NCI-H2107 treated with DMSO at 0.1 percent for 48 hours (cell line): ENCODE results near the gene COL4A4.
A peak's percentile ranks its signal among the peaks of the same experiment; 100 is the strongest.
"Not testable (repeated sequence)": the region's sequence is repeated elsewhere in the genome, so short reads cannot be mapped to it uniquely, and the experiment has no call there.

ENCODE experiments used
- DNase-seq: peaks from one replicate; lab custom pipeline; 2025; ENCODE audit not compliant: unreplicated experiment; lab: John Stamatoyannopoulos, UW

COL4A4 gene

DNA sequence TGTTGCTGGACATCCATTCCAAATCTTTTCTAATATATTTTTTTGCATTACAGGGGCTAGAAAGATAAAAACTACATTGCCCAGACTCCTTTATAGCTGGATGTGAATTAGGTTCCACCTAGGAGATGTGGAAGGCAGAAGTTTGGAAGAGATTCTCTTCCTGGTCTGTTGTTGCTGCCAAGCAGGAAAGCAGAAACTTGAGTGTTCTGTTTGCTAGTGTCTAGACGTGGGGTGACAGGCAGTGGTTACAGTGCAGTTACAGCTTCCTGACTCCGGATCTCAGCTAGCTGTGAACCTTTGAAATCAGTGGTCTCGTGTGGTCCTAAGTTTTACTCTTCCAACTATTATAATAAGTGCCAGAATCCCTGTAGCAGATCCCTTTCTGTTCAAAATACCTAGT is 46.2 kb downstream of the COL4A4 start:
- no peak for DNase-seq

GRCh38 chr2:227117027-227117426 is 47.0 kb downstream of the COL4A4 start:
- DNase-seq, result no peak

GRCh38 chr2:227115761-227116160 is 48.2 kb downstream of the COL4A4 start:
- DNase-seq, result peak; percentile 42

DNA sequence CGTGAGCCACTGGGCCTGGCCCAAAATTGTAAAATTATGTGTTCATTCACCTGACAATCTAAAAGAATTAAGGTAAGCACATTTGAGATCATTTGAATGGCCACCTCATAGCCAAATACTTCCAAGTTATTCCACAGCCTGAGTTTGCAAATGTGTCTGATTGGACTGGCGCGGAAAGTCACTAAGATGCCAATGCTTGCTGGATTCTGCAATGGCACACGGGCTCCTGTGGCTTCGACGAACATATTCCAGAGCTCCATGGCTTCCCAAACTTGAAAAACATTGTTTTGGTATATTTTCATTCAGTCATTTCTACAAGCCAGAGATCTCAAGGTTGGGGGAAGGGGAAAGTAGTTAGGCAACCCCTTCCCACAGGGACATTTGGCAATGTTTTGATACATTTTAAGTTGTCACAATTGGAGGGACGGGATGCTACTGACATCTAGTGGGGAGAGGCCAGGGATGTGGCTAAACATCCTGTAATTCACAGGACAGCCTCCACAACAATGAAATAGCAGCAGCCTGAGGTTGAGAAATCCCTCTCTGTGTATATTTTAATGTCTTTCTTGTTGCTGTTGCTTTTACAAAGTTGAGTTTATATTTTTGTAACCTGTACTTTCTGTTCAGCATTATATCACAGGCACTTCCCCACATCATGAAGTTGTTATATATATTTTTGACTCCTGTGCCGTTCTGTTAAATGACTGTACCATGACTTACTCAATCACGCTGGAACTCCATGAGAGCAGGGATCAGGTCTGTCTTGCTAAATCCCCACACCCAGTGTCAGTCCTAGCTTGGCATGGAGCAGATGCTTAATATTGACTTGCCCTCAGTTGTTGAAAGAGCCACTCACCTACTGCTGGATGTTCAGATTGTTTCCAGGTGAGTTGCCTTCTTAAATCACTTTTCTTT is 56.9 kb downstream of the COL4A4 start:
- peak; percentile 18 for DNase-seq

GRCh38 chr2:227103583-227103982 is 60.4 kb downstream of the COL4A4 start:
- no peak for DNase-seq

GRCh38 chr2:227099340-227099739 is 64.7 kb downstream of the COL4A4 start:
- no peak for DNase-seq

GRCh38 chr2:227098162-227098515 is 65.9 kb downstream of the COL4A4 start:
- DNase-seq, result no peak

DNA sequence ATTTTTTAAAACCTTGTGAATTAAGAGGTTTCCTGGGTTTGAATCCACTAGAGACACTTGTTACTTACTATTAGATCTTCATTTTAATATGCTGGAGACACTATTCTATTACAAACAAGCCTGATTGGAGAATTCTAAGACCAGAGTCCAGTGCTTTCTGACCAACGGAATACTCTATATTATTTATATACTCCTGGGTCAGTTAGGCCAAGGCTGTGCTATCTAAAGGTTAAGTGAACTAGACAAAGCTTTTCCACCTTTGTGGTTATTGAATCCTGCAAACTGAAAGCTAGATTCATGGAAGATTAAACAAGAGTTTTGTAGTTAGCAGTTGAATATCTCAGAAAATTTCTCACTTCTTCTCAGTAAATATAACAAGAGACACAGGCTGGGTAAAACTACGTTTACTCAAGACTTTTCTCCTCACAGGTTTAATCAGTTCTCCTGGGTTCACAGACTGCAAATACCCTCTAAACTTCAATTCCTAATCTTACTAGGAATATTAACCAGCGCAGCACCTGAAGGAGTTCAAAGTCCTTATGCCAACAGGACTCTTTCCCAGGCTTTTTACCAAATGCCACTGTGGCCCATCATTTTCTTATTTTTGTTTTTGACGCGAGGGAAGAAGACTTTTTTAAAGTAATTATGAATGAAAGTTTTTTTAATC is 66.4 kb downstream of the COL4A4 start:
- no peak for DNase-seq

GRCh38 chr2:227095346-227095745 is 68.7 kb downstream of the COL4A4 start:
- DNase-seq, result no peak

DNA sequence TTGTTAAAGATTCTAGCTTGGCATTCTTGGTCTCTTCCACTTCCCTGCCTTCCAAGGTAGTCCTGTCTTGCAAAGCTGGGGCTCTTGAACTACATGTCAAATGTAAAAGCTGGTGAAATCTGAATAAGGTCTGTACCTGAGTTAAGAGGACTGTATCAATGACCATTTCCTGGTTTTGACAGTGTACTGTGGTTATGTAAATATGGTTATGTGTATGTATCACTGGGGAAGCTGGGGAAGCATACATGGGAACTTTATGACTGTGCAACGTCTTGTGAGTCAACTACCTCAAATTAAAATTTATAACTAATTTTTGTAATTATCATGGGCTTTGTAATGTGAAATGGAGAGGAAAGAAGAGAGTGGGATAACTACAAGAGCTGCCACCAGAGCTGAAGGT is 81.7 kb downstream of the COL4A4 start:
- no peak for DNase-seq

- DNase-seq, result no peak
These were observed 84.3 kb downstream of the COL4A4 start for GRCh38 chr2:227079726-227080125.

DNA sequence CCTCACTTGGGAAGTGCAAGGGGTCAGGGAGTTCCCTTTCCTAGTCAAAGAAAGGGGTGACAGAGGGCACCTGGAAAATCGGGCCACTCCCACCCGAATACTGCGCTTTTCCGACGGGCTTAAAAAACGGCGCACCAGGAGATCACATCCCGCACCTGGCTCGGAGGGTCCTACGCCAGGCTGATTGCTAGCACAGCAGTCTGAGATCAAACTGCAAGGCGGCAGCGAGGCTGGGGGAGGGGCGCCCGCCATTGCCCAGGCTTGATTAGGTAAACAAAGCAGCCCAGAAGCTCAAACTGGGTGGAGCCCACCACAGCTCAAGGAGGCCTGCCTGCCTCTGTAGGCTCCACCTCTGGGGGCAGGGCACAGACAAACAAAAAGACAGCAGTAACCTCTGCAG is 98.9 kb downstream of the COL4A4 start:
- not testable (repeated sequence) for DNase-seq

GRCh38 chr2:227058888-227059399 is 105.1 kb downstream of the COL4A4 start:
- no peak for DNase-seq

GRCh38 chr2:227057743-227058447 is 106.1 kb downstream of the COL4A4 start:
- no peak for DNase-seq

- DNase-seq, result no peak
These were observed 106.9 kb downstream of the COL4A4 start for GRCh38 chr2:227057060-227057459.

DNA sequence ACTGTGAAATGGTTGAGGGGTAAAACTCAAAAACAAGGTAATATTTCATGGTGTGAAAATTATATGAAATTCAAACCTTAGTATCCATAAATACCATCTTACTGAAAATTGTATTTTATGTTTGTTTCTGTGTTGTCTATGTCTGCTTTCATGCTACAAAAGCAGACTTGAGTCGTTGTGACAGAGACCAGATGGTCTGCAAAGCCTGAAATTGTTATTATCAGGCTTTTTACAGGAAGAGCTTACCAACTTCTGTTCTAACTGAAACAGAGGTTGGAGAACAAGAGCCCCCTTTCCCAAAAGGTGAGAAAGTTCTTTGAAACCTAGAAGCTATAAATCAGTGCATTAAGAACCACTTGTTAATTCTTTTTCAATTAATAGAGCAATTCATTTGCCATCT is 110.0 kb downstream of the COL4A4 start:
- DNase-seq, result no peak

DNA sequence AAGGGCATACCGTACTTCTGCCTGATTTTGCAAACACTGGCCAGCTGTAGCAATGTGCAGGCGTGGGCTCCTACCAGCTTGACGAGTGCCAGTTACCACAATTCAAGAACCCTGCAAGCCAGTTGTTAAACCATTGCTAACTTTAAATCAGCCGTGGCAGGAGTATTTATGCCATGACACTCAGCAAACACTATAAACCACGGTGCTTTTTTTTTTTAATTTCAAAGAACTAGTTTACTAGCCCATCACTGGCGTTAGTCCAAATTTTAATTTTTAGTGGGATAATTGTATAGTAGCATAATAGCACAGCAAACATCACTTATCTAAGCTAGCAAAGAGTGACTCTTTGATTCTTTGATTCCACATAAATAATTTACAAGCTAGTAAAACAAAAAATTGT is 111.1 kb downstream of the COL4A4 start:
- peak; percentile 89 for DNase-seq

DNA sequence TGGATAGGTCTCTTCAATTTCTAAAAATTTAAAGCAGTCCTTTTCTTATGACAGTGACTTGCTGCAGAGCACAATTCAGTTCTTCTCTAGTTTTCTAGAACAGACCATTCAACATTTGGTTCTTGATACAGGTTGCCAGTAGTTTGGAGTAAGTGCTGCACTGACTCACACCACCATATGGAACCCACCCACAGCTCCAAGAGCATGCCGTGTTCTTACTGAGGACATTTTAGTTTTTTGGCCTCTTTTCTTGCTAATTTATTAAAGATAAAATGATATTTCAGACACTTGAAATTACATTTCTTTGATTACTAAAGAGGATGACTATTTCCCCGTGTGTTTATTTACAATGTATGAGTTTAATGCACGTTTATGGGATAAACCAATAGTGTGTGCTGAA is 120.0 kb downstream of the COL4A4 start:
- no peak for DNase-seq

- no peak for DNase-seq
These were observed 125.3 kb downstream of the COL4A4 start for GRCh38 chr2:227038550-227039189.

- DNase-seq, result no peak
These were observed 127.5 kb downstream of the COL4A4 start for GRCh38 chr2:227036527-227036926.

DNA sequence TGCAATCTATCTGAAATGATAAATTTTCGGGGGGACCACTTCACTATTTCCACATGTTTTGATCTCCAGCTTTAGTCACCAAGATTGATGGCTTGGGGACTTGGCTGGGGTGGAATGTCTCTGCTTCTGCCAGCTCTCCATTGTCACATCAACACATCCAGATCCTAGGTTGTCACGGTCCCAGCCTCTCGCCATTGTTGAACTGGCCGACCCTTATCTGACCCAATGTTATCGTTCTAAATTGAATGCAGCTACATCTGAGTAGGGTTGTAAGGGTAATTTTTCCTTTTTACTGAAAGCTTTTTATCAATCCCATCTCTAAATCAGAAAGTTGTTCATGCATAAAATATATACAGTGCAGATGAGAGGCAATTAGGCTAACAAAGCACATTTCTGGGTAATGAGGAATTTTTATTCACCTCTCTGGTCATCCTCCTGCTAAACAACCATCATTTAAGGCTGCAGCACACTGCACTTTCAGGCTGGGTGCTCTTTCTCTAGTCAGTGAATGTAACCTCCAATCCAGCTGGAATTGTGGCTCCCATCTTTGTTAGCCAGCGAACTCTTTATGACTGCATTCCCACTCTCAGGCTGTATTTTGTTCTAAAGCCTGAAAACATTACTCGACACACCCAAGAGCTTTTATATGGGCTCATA is 128.2 kb downstream of the COL4A4 start:
- no peak for DNase-seq
